ENCODE data around the gene ZNF813. TPM values are rescaled to one million over a fixed set of nuclear protein-coding genes. Genes with fewer than 3 reads are reported as not detected.

ZNF813 gene
- total RNA-seq, 1 experiment from 2014 or later: 0.61 TPM

DNA sequence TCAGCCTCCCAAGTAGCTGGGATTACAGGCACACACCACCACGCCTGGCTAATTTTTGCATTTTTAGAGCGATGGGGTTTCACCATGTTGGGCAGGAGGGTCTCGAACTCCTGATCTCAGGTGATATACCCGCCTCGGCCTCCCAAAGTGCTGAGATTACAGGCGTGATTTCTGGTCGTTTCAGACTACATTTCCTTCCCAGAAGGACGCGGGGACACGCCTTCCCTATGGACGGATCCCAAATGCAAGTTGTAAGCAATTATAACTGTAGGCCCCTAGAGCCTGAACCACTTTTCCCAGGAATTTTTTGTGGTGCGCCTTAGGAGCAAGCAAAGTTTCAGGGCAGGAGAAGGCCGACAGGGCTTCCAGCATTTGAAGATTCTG is 52.6 kb downstream of the ZNF813 start:
- TF ChIP-seq, protein P1, sequence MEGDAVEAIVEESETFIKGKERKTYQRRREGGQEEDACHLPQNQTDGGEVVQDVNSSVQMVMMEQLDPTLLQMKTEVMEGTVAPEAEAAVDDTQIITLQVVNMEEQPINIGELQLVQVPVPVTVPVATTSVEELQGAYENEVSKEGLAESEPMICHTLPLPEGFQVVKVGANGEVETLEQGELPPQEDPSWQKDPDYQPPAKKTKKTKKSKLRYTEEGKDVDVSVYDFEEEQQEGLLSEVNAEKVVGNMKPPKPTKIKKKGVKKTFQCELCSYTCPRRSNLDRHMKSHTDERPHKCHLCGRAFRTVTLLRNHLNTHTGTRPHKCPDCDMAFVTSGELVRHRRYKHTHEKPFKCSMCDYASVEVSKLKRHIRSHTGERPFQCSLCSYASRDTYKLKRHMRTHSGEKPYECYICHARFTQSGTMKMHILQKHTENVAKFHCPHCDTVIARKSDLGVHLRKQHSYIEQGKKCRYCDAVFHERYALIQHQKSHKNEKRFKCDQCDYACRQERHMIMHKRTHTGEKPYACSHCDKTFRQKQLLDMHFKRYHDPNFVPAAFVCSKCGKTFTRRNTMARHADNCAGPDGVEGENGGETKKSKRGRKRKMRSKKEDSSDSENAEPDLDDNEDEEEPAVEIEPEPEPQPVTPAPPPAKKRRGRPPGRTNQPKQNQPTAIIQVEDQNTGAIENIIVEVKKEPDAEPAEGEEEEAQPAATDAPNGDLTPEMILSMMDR (IDR thresholded peaks at IDR 0.05; ENCODE audit: unreplicated experiment): no peak
- H3K9me3 Mint-ChIP-seq (ENCODE audit: unreplicated experiment): peaks cover 15% of the 10 kb centered on the region
- peak overlapping the region; percentile 99 for H3K4me3 Mint-ChIP-seq (ENCODE audit: unreplicated experiment)
- POLR2A ChIA-PET: interaction anchor here (0.8 to 1.3 kb wide), 5 partner anchors 16 to 359 kb away, joined by 3 to 7 read pairs (median 4); partner anchors contain the start of gene MYADM
- intact Hi-C loops (cut with micrococcal nuclease): no loop called here
- peaks cover 6% of the 10 kb centered on the region for H3K4me1 Mint-ChIP-seq (ENCODE audit: insufficient read depth, unreplicated experiment)
- H3K27ac Mint-ChIP-seq (ENCODE audit: low read depth, unreplicated experiment): no peak overlapping the region
- no peaks in the 10 kb centered on the region for H3K27me3 Mint-ChIP-seq (ENCODE audit: insufficient read depth, unreplicated experiment)
- BruUV-seq (replicated peaks): no TSS peak
- CTCF ChIA-PET: interaction anchor here (1.7 kb wide), 1 partner anchor 8 kb away, joined by 7 read pairs; no protein-coding TSS in a partner anchor
- no peak for DNase-seq (ENCODE audit: unreplicated experiment)
- no peaks in the 10 kb centered on the region for H3K36me3 Mint-ChIP-seq (ENCODE audit: insufficient read depth, unreplicated experiment)

DNA sequence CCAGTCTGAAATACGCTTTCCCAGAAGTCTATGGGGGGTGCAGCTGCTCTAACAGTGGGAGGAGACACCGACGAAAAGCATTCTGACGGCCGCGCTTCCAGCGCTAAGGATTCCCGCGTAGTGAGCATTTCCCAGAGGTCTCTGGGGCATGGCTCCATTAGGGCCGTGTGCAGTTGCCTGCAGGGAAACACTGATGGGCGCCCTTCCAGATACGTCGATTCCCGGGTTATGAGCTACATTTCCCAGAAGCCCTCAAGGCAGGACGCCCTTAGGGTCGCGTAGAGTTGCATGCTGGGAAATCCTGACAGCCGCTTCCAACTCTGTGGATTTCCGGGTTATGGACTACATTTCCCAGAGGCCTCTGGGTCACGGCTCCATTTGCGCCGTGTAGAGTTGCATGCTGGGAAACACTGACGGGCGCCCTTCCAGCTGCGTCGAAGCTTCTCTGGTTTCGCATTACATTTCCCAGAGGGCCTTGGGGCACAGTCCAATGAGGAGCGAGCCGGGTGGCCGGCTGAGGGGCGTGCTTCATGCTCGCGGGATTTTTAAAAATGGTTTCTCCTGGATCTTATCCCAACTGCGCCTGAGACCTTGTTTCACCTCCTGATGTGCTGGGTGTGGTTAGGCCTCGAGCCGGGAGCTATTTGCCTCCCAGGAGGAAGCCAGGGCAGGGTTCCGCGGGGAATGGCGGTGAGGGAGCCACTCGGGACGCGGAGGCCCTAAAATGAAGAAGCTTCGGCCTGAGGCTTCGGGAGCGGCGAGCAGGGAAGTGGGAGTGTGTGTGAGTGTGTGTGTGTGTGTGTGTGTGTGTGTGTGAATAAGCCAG is 53.2 kb downstream of the ZNF813 start:
- no TSS peak for BruUV-seq (replicated peaks)
- Mint-ChIP-seq H3K36me3 (ENCODE audit: insufficient read depth, unreplicated experiment) (no peaks in the 10 kb centered on the region), H3K27ac (ENCODE audit: low read depth, unreplicated experiment) (peak overlapping the region; percentile 96), H3K4me3 (ENCODE audit: unreplicated experiment) (peak overlapping the region; percentile 99), H3K9me3 (ENCODE audit: unreplicated experiment) (peaks cover 19% of the 10 kb centered on the region), H3K27me3 (ENCODE audit: insufficient read depth, unreplicated experiment) (no peaks in the 10 kb centered on the region), H3K4me1 (ENCODE audit: insufficient read depth, unreplicated experiment) (peaks cover 6% of the 10 kb centered on the region)
- ChIA-PET CTCF (interaction anchor here (1.7 kb wide), 1 partner anchor 9 kb away, joined by 7 read pairs; no protein-coding TSS in a partner anchor), POLR2A (interaction anchor here (0.8 to 1.3 kb wide), 6 partner anchors 13 to 358 kb away, joined by 3 to 7 read pairs (median 4); partner anchors contain the start of gene MYADM)
- DNase-seq (ENCODE audit: unreplicated experiment): peak; percentile 91
- intact Hi-C loops (cut with micrococcal nuclease): no loop called here
- TF ChIP-seq, protein P1 (IDR thresholded peaks at IDR 0.05; ENCODE audit: unreplicated experiment): no peak

DNA sequence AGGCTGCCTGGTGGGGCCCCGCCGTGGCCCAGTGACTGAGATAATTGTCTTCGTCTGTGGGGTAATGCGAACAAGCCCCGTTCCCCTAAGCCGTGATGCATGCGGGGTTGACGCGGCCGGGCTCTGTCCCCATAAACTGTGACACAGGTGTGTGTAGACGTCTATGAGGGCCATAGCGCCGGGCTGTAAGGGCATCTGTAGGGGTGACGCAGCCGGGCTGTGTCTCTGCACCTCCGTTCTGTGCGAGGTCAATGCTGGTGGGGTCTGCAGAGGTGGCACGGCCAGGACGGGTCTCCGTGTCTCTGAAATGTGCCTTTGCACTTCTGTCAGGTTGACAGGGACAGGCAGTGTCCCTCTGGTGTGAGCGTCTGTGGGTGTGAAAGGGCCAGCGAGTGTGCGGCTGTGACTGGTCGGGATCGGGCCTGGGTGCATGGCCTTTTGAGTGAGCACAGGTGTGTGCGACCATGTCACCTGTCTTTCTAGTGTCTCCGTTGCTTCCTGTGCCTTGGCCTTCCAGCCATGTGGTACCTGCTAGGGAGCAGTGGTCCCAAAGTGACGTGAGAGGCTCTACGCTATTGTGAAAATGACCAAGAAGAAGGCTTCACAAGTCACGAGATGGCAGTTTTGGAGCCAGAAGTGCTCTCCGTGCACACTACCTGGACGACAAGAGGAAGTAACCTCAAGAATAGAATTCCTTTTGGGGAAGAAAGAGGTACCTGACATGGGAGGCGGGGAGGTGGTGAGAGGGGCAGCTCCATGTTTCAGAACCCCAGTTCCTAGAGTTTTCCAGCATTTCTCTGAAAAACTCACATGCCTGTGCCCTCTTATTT is 54.1 kb downstream of the ZNF813 start:
- peak overlapping the region; percentile 99 for H3K4me3 Mint-ChIP-seq (ENCODE audit: unreplicated experiment)
- peaks cover 6% of the 10 kb centered on the region for H3K4me1 Mint-ChIP-seq (ENCODE audit: insufficient read depth, unreplicated experiment)
- no peaks in the 10 kb centered on the region for H3K36me3 Mint-ChIP-seq (ENCODE audit: insufficient read depth, unreplicated experiment)
- H3K27ac Mint-ChIP-seq (ENCODE audit: low read depth, unreplicated experiment): peak overlapping the region; percentile 96
- TF ChIP-seq, protein P1 (IDR thresholded peaks at IDR 0.05; ENCODE audit: unreplicated experiment): no peak
- no peaks in the 10 kb centered on the region for H3K27me3 Mint-ChIP-seq (ENCODE audit: insufficient read depth, unreplicated experiment)
- H3K9me3 Mint-ChIP-seq (ENCODE audit: unreplicated experiment): peaks cover 25% of the 10 kb centered on the region
- no peak for DNase-seq (ENCODE audit: unreplicated experiment)
- POLR2A ChIA-PET: interaction anchor here (1.0 to 1.3 kb wide), 2 partner anchors 12 to 346 kb away, joined by 3 to 5 read pairs; partner anchors contain the start of gene MYADM
- CTCF ChIA-PET: interaction anchor here (1.7 kb wide), 1 partner anchor 9 kb away, joined by 7 read pairs; no protein-coding TSS in a partner anchor
- BruUV-seq (replicated peaks): TSS peak; percentile 42
- intact Hi-C loops (cut with micrococcal nuclease): no loop called here

DNA sequence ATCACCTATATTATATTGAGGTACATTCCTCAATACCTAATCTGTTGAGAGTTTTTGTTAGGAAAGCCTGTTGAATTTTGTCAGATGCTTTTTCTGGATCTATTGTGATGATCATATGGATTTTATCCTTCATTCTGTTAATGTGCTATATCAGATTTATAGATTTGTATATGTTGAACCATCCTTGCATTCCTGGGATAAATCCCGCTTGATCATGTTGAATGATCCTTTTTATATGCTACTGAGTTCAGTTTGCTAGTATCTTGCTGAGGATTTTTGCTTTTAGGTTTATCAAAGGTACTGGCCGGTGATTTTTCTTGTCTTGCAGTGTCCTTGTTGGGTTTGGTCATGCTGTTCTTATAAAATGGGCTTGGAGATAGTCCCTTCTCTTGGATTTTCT is 58.4 kb downstream of the ZNF813 start:
- H3K4me3 Mint-ChIP-seq (ENCODE audit: unreplicated experiment): no peak overlapping the region
- H3K4me1 Mint-ChIP-seq (ENCODE audit: insufficient read depth, unreplicated experiment): peaks cover 5% of the 10 kb centered on the region
- intact Hi-C loops (cut with micrococcal nuclease): no loop called here
- ChIA-PET POLR2A (no interaction called here), CTCF (interaction anchor here (0.5 kb wide), 1 partner anchor 13 kb away, joined by 3 read pairs; no protein-coding TSS in a partner anchor)
- H3K36me3 Mint-ChIP-seq (ENCODE audit: insufficient read depth, unreplicated experiment): no peaks in the 10 kb centered on the region
- TF ChIP-seq, protein P1 (IDR thresholded peaks at IDR 0.05; ENCODE audit: unreplicated experiment): no peak
- H3K9me3 Mint-ChIP-seq (ENCODE audit: unreplicated experiment): peaks cover 16% of the 10 kb centered on the region
- BruUV-seq (replicated peaks): no TSS peak
- DNase-seq (ENCODE audit: unreplicated experiment): no peak
- no peak overlapping the region for H3K27ac Mint-ChIP-seq (ENCODE audit: low read depth, unreplicated experiment)
- no peaks in the 10 kb centered on the region for H3K27me3 Mint-ChIP-seq (ENCODE audit: insufficient read depth, unreplicated experiment)
